Activated CD4-positive, CD25-positive, alpha-beta regulatory T cell (primary cell): ENCODE results near the gene GOLGA2.

Experiments used
- DNase-seq, 4 experiments: peaks; one replicate each; lab custom pipeline; 2025; lab: John Stamatoyannopoulos, UW

GOLGA2 gene

GRCh38 chr9:128254855-128255759 lies 20.7 kb downstream of the GOLGA2 start:
- peak; percentile 15 to 38 (median 32) for DNase-seq

- DNase-seq: no peak
These were observed 21.4 kb downstream of the GOLGA2 start for GRCh38 chr9:128254362-128254761.

- DNase-seq: no peak
These were observed 21.8 kb downstream of the GOLGA2 start for GRCh38 chr9:128253991-128254346.

- DNase-seq: no peak
These were observed 22.4 kb downstream of the GOLGA2 start for GRCh38 chr9:128253140-128253990.

- no peak for DNase-seq
These were observed 23.3 kb downstream of the GOLGA2 start for GRCh38 chr9:128252317-128253139.

- no peak for DNase-seq
These were observed 24.1 kb downstream of the GOLGA2 start for GRCh38 chr9:128251732-128252100.

GRCh38 chr9:128250839-128251731 lies 24.7 kb downstream of the GOLGA2 start:
- no peak for DNase-seq

GRCh38 chr9:128249908-128250838 lies 25.6 kb downstream of the GOLGA2 start:
- peak; percentile 94 to 99 (median 96) for DNase-seq

- DNase-seq: no peak
These were observed 26.3 kb downstream of the GOLGA2 start for GRCh38 chr9:128249558-128249907.

GRCh38 chr9:128247226-128247803 lies 28.5 kb downstream of the GOLGA2 start:
- no peak for DNase-seq

GRCh38 chr9:128246471-128246870 lies 29.3 kb downstream of the GOLGA2 start:
- DNase-seq: no peak

- DNase-seq: no peak
These were observed 30.2 kb downstream of the GOLGA2 start for GRCh38 chr9:128245421-128246151.

GRCh38 chr9:128244837-128245231 lies 31.0 kb downstream of the GOLGA2 start:
- DNase-seq: no peak

- DNase-seq: no peak
These were observed 31.5 kb downstream of the GOLGA2 start for GRCh38 chr9:128244091-128244836.

- no peak for DNase-seq
These were observed 32.4 kb downstream of the GOLGA2 start for GRCh38 chr9:128243215-128244018.

GRCh38 chr9:128242828-128243214 lies 33.0 kb downstream of the GOLGA2 start:
- DNase-seq: no peak

- no peak for DNase-seq
These were observed 33.7 kb downstream of the GOLGA2 start for GRCh38 chr9:128242124-128242523.
